Measurements from ENCODE around the gene IRGC.

IRGC gene

GRCh38 chr19:43725468-43725867 lies 9.6 kb downstream of the IRGC start:
- no peak for DNase-seq (ENCODE audit: low spot score)

GRCh38 chr19:43726736-43727592 lies 11.1 kb downstream of the IRGC start:
- DNase-seq (ENCODE audit: low spot score): no peak

GRCh38 chr19:43727593-43727853 lies 11.6 kb downstream of the IRGC start:
- DNase-seq (ENCODE audit: low spot score): no peak

- no peak for DNase-seq (ENCODE audit: low spot score)
Measured at GRCh38 chr19:43729919-43730318, 14.0 kb downstream of the IRGC start.

GRCh38 chr19:43731346-43731745 lies 15.5 kb downstream of the IRGC start:
- DNase-seq (ENCODE audit: low spot score): no peak

GRCh38 chr19:43731846-43732245 lies 16.0 kb downstream of the IRGC start:
- DNase-seq (ENCODE audit: low spot score): no peak

GRCh38 chr19:43735013-43735412 lies 19.1 kb downstream of the IRGC start:
- DNase-seq (ENCODE audit: low spot score): no peak

- no peak for DNase-seq (ENCODE audit: low spot score)
Measured at GRCh38 chr19:43735957-43736356, 20.1 kb downstream of the IRGC start.

GRCh38 chr19:43738780-43739211 lies 22.9 kb downstream of the IRGC start:
- DNase-seq (ENCODE audit: low spot score): no peak

- no peak for DNase-seq (ENCODE audit: low spot score)
Measured at GRCh38 chr19:43739439-43740235, 23.8 kb downstream of the IRGC start.

- DNase-seq (ENCODE audit: low spot score): no peak
Measured at GRCh38 chr19:43741075-43741825, 25.4 kb downstream of the IRGC start.

GRCh38 chr19:43743059-43743458 lies 27.2 kb downstream of the IRGC start:
- DNase-seq (ENCODE audit: low spot score): no peak

GRCh38 chr19:43747557-43748204 lies 31.8 kb downstream of the IRGC start:
- no peak for DNase-seq (ENCODE audit: low spot score)

- no peak for DNase-seq (ENCODE audit: low spot score)
Measured at GRCh38 chr19:43748205-43748594, 32.3 kb downstream of the IRGC start.

- DNase-seq (ENCODE audit: low spot score): no peak
Measured at GRCh38 chr19:43748685-43749084, 32.8 kb downstream of the IRGC start.

GRCh38 chr19:43749152-43749551 lies 33.3 kb downstream of the IRGC start:
- DNase-seq (ENCODE audit: low spot score): no peak

GRCh38 chr19:43749898-43750297 lies 34.0 kb downstream of the IRGC start:
- DNase-seq (ENCODE audit: low spot score): no peak

GRCh38 chr19:43751466-43752220 lies 35.8 kb downstream of the IRGC start:
- no peak for DNase-seq (ENCODE audit: low spot score)

GRCh38 chr19:43752287-43752875 lies 36.5 kb downstream of the IRGC start:
- no peak for DNase-seq (ENCODE audit: low spot score)

- no peak for DNase-seq (ENCODE audit: low spot score)
Measured at GRCh38 chr19:43754253-43754502, 38.3 kb downstream of the IRGC start.

- DNase-seq (ENCODE audit: low spot score): peak; percentile 98
Measured at GRCh38 chr19:43754503-43755255, 38.8 kb downstream of the IRGC start, which contains the start of gene SMG9. TSS of gene SMG9 (minus strand) at chr19:43754962. CDS start at chr19:43750741, 4,221 bp downstream.

All from NAMALWA (cell line).